Activated CD8-positive, alpha-beta T cell treated with anti-CD3 and anti-CD28 coated beads for 36 hours (primary cell): ENCODE data around the gene GPR157. TPM values are rescaled to one million over a fixed set of nuclear protein-coding genes. Genes with fewer than 3 reads are reported as not detected.
"Not testable (repeated sequence)": the region's sequence is repeated elsewhere in the genome, so short reads cannot be mapped to it uniquely, and the experiment has no call there.

Experiments used
- ATAC-seq: fragments of 200-7000 bp; cut with Tn5 transposase; one replicate; pipeline ENCODE4 v1.10.0; 2021; ENCODE audit warnings: mild to moderate bottlenecking, moderate library complexity
- CTCF ChIA-PET: fragments of 350-600 bp; sonication (Branson Sonifier 250); formaldehyde crosslinking; loops from one replicate; lab custom pipeline; 2021; ENCODE audit warnings: antibody characterized with exemption; lab: Charles Lee
- POLR2A ChIA-PET: fragments of 350-600 bp; sonication (Branson Sonifier 250); formaldehyde crosslinking; loops from one replicate; lab custom pipeline; 2021; ENCODE audit warnings: antibody characterized with exemption; lab: Charles Lee
- DNase-seq: peaks from one replicate; pipeline ENCODE4 v3.0.0-alpha.2; 2020
- H3K27ac Mint-ChIP-seq: one replicate; pipeline ENCODE4 v1.8.0; 2021; ENCODE audit warnings: mild to moderate bottlenecking, mixed read lengths
- H3K27me3 Mint-ChIP-seq: one replicate; pipeline ENCODE4 v1.8.0; 2021; ENCODE audit warnings: mixed read lengths
- H3K36me3 Mint-ChIP-seq: one replicate; pipeline ENCODE4 v1.8.0; 2021; ENCODE audit warnings: low read depth, mixed read lengths
- H3K4me1 Mint-ChIP-seq: one replicate; pipeline ENCODE4 v1.8.0; 2021; ENCODE audit warnings: low read depth, mixed read lengths
- H3K4me3 Mint-ChIP-seq: one replicate; pipeline ENCODE4 v1.8.0; 2021; ENCODE audit warnings: mild to moderate bottlenecking, moderate library complexity, mixed read lengths
- H3K9me3 Mint-ChIP-seq: one replicate; pipeline ENCODE4 v1.8.0; 2021; ENCODE audit warnings: mixed read lengths
- intact Hi-C: fragments of 100-400 bp; cut with micrococcal nuclease; formaldehyde crosslinking; loops from one replicate; pipeline ENCODE4 v1.10.0; 2022
- total RNA-seq, 2 experiments: library from RNA; stranded (reverse); gene quantifications; one replicate each; pipeline ENCODE4 v1.2.3, GENCODE V29; 2021
- TF ChIP-seq, protein P1 (sequence below): fragments of 200-600 bp; IDR thresholded peaks from one replicate; pipeline ENCODE4 v1.8.0; 2022; ENCODE audit warnings: antibody characterized with exemption, mild to moderate bottlenecking

GPR157 gene
- total RNA-seq, 2 experiments from 2014 or later = 3.4 to 4.7 TPM

DNA sequence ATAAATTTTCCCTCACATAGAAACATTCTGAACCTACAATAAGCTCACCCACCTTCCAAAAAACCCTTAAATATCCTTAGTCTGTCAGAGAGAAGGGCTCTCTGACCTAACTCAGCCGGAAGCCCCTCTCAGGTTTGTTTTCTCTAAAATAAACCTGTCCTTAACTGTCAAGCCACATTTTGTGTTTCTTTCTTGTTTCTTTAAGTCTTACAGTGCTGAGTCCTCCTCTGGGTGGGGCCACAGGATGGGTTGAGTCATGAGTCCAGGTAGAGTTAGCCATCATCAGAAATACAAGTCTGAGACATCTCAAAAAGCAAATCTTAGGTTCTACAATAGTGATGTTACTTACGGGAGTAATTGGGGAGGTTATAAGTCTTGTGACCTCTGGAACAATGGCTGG lies 33.1 kb downstream of the GPR157 start:
- no peak overlapping the region for H3K27ac Mint-ChIP-seq
- CTCF ChIA-PET = interaction anchor here (1.2 to 4.1 kb wide), 3 partner anchors 15 to 247 kb away, joined by 5 to 17 read pairs (median 6); no protein-coding TSS in a partner anchor
- TF ChIP-seq, protein P1, sequence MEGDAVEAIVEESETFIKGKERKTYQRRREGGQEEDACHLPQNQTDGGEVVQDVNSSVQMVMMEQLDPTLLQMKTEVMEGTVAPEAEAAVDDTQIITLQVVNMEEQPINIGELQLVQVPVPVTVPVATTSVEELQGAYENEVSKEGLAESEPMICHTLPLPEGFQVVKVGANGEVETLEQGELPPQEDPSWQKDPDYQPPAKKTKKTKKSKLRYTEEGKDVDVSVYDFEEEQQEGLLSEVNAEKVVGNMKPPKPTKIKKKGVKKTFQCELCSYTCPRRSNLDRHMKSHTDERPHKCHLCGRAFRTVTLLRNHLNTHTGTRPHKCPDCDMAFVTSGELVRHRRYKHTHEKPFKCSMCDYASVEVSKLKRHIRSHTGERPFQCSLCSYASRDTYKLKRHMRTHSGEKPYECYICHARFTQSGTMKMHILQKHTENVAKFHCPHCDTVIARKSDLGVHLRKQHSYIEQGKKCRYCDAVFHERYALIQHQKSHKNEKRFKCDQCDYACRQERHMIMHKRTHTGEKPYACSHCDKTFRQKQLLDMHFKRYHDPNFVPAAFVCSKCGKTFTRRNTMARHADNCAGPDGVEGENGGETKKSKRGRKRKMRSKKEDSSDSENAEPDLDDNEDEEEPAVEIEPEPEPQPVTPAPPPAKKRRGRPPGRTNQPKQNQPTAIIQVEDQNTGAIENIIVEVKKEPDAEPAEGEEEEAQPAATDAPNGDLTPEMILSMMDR = no peak
- no peaks in the 10 kb centered on the region for H3K36me3 Mint-ChIP-seq
- no peak for ATAC-seq
- no peaks in the 10 kb centered on the region for H3K4me1 Mint-ChIP-seq
- H3K27me3 Mint-ChIP-seq = no peaks in the 10 kb centered on the region
- POLR2A ChIA-PET = no interaction called here
- DNase-seq = no peak
- H3K9me3 Mint-ChIP-seq = no peaks in the 10 kb centered on the region
- intact Hi-C loops = no loop called here
- H3K4me3 Mint-ChIP-seq = no peak overlapping the region

DNA sequence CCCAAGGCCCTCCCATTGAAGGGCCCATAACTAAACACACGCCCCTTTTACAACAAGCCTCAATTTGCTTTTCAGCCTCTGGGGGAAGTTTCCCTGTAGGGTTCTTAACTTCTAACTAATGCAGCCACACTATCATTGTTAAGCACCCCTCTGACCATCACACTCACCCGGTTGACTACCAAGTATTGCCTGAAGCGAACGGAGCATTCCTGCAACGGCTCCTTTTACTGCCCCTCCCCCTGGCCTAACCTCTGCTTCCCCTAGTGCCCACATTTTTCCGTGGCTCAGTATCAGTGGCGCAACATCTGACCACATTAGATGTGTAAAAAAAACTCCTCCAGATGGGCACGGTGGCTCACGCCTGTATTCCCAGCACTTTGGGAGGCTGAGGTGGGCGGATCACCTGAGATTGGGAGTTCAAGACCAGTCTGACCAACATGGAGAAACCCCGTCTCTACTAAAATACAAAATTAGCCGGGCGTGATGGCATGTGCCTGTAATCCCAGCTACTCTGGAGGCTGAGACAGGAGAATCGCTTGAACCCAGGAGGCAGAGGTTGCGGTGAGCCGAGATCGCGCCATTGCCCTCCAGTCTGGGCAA lies 34.8 kb downstream of the GPR157 start:
- POLR2A ChIA-PET, ATAC-seq, H3K4me1 Mint-ChIP-seq: not testable (repeated sequence)

DNA sequence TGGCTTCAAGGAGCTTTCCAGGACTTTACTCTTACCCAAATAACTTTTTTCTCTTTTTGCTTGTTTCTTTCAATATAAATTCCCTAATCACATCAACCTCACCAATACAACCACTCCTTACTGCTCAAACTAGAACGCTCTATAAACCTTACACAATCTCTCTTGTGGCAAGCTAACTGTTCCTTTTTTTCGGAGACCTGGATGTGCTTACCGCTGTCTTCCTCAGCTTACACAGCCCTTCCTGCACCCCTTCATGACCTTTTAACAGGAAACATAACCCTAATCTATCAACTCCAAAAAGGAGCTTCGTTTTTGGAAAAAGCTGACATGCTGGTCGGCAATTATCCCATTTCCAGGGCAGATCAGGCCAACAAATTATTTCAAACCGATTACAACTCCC lies 35.3 kb downstream of the GPR157 start:
- POLR2A ChIA-PET = no interaction called here
- H3K27ac Mint-ChIP-seq = no peak overlapping the region
- peaks cover 5% of the 10 kb centered on the region for H3K27me3 Mint-ChIP-seq
- no peak for ATAC-seq
- H3K9me3 Mint-ChIP-seq = no peaks in the 10 kb centered on the region
- H3K36me3 Mint-ChIP-seq = no peaks in the 10 kb centered on the region
- H3K4me1 Mint-ChIP-seq = no peaks in the 10 kb centered on the region
- DNase-seq = no peak
- no peak overlapping the region for H3K4me3 Mint-ChIP-seq
- intact Hi-C loops = no loop called here
- TF ChIP-seq, protein P1 = no peak
- CTCF ChIA-PET = interaction anchor here (1.7 kb wide), 1 partner anchor 89 kb away, joined by 5 read pairs; no protein-coding TSS in a partner anchor

More for the DNA sequence above, 34.8 kb downstream of the GPR157 start:
- CTCF ChIA-PET = interaction anchor here (1.7 kb wide), 1 partner anchor 89 kb away, joined by 5 read pairs; no protein-coding TSS in a partner anchor
- H3K36me3 Mint-ChIP-seq, H3K27me3 Mint-ChIP-seq, H3K4me3 Mint-ChIP-seq, DNase-seq, H3K27ac Mint-ChIP-seq, intact Hi-C loops, H3K9me3 Mint-ChIP-seq: not testable (repeated sequence)

DNA sequence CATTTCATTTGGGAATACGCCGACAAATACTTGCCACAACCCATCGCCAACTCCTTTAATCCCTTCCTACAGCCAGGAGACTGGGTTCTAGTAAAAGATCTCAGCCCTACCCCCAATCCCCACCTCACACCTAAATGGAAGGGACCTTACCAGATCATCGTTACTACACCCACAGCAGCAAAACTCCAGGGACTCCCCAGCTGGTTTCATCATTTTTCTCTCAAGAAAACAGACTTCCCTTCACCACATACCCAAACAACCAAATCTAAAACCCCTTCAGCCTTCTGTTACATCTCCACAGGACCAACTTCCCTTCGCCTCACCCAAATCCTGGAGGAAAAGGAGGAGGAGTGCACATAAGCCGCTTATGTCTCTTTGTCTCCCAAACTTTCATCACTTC lies 35.8 kb downstream of the GPR157 start:
- Mint-ChIP-seq H3K4me3 (no peak overlapping the region), H3K27me3 (peaks cover 5% of the 10 kb centered on the region), H3K4me1 (no peaks in the 10 kb centered on the region), H3K9me3 (no peaks in the 10 kb centered on the region), H3K36me3 (no peaks in the 10 kb centered on the region), H3K27ac (no peak overlapping the region)
- TF ChIP-seq, protein P1 = no peak
- ChIA-PET CTCF (interaction anchor here (1.7 kb wide), 1 partner anchor 88 kb away, joined by 5 read pairs; no protein-coding TSS in a partner anchor), POLR2A (no interaction called here)
- intact Hi-C loops = no loop called here
- ATAC-seq (no peak), DNase-seq (no peak)

DNA sequence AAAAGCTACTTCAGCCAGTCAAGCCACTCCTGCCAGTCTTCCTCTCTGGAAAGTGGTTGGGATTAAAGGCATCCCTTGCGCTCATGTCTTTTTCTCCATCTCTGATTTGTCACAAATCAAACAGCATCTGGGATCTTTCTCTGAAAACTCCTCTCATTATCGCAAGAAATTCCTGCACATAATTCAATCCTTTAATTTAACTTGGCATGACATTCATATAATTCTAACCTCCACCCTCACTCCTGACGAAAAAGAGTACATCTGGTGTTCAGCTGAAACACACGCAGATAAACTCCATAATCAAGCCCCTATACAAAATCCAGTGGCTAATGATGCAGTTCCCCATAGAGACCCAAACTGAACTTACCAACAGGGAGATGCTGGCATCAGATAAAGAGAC lies 40.1 kb downstream of the GPR157 start:
- Mint-ChIP-seq H3K27me3 (peaks cover 5% of the 10 kb centered on the region), H3K36me3 (no peaks in the 10 kb centered on the region), H3K9me3 (no peaks in the 10 kb centered on the region), H3K4me3 (no peak overlapping the region), H3K4me1 (no peaks in the 10 kb centered on the region), H3K27ac (no peak overlapping the region)
- intact Hi-C loops = no loop called here
- no peak for ATAC-seq
- TF ChIP-seq, protein P1 = no peak
- ChIA-PET CTCF (interaction anchor here (1.1 to 1.6 kb wide), 2 partner anchors 22 to 84 kb away, joined by 3 read pairs; no protein-coding TSS in a partner anchor), POLR2A (interaction anchor here (0.7 kb wide), 1 partner anchor 429 kb away, joined by 3 read pairs; no protein-coding TSS in a partner anchor)
- no peak for DNase-seq
